ENCODE results near the gene GSDME.

Gene GSDME

GRCh38 chr7:24704311-24704710, 53.0 kb downstream of the GSDME start:
- Histone ChIP-seq H3K27ac (no peak overlapping the region), H3K4me3 (no peak overlapping the region)
- TF ChIP-seq CTCF (IDR thresholded peaks at IDR 0.05), result no peak
- no peak for DNase-seq (ENCODE audit: low spot score)

- no peak for TF ChIP-seq CTCF (IDR thresholded peaks at IDR 0.05)
- H3K4me3 ChIP-seq, result no peak overlapping the region
- H3K27ac ChIP-seq, result no peak overlapping the region
- DNase-seq (ENCODE audit: low spot score), result no peak
These were observed 54.0 kb downstream of the GSDME start for GRCh38 chr7:24703296-24703695.

- no peak for TF ChIP-seq CTCF (IDR thresholded peaks at IDR 0.05)
- H3K4me3 ChIP-seq, result no peak overlapping the region
- no peak for DNase-seq (ENCODE audit: low spot score)
- H3K27ac ChIP-seq, result no peak overlapping the region
These were observed 54.5 kb downstream of the GSDME start for GRCh38 chr7:24702755-24703154.

GRCh38 chr7:24701261-24702235, 55.7 kb downstream of the GSDME start:
- Histone ChIP-seq H3K27ac (no peak overlapping the region), H3K4me3 (no peak overlapping the region)
- no peak for DNase-seq (ENCODE audit: low spot score)
- TF ChIP-seq CTCF (IDR thresholded peaks at IDR 0.05), result no peak

- Histone ChIP-seq H3K27ac (no peak overlapping the region), H3K4me3 (no peak overlapping the region)
- DNase-seq (ENCODE audit: low spot score), result no peak
- no peak for TF ChIP-seq CTCF (IDR thresholded peaks at IDR 0.05)
These were observed 56.6 kb downstream of the GSDME start for GRCh38 chr7:24700521-24701260.

GRCh38 chr7:24698531-24699266, 58.6 kb downstream of the GSDME start:
- no peak overlapping the region for H3K4me3 ChIP-seq
- no peak for DNase-seq (ENCODE audit: low spot score)
- no peak for TF ChIP-seq CTCF (IDR thresholded peaks at IDR 0.05)

More at GRCh38 chr7:24698531-24699266, 58.6 kb downstream of the GSDME start:
- no peak overlapping the region for H3K27ac ChIP-seq

Measured in coronary artery (tissue), 2 donors.